HG03025 (cell line): Measurements from ENCODE around the gene MEPCE.

ENCODE experiments used
- ATAC-seq: cut with Tn5 transposase; IDR thresholded peaks from one replicate; pipeline ENCODE4 v1.9.1; 2021; ENCODE audit warnings: mild to moderate bottlenecking, moderate library complexity; ENCODE audit not compliant: unreplicated experiment, low FRiP score

The MEPCE gene

GRCh38 chr7:100481466-100481865, 51.8 kb downstream of the MEPCE start:
- no peak for ATAC-seq

DNA sequence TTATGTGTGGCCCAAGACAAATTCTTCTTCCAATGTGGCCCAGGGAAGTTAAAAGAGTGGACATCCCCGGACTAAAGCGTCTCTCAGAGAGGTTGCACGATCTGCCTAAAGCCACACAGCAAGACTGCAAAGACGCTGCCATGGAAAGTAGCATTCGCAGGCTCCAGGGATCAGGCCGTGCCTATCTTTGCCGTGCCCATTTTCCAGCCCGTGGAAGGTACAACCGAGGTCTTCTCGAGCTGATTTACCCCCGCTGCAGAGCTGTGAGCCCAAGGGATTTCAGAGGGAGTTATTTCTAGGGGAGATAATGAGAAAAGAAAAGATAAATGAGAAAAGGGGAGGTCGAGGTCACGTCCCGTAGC, 53.1 kb downstream of the MEPCE start:
- no peak for ATAC-seq

DNA sequence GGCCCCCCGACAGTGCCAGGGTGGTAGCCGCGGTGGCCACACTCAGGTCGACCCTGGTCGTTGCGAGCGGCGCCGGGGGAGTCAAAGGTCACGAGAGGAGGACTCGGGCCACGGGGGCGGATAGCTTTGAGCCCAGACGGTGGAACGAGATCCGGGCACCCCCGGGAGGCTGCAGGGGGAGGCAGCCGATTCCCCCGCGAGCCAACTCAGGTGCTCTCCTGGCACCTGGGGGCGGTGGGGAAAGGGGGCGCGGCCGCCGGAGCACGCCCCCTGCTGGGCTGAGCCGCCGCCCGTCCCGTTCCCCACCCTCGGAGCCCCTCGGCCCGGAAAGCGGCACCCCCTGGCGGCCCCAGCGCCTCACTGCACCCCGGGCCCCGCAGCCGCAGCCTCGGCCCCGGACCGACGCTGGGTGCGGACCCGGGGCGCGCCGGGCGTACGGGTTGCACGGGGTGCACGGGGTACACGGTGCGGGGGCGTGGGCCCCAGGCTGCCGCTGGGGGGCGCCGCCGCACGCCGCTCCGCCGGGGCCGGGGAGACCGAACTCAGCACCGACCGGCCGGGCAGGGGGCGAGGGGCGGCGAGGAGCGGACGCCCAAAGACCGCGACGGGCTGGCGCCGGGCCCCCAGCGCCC, 53.6 kb downstream of the MEPCE start:
- no peak for ATAC-seq
